ENCODE data around the gene TMEM181. TPM values are rescaled to one million over a fixed set of nuclear protein-coding genes. Genes with fewer than 3 reads are reported as not detected.

TMEM181 gene
- total RNA-seq, 4 donors from 2014 or later = 10.5 to 22.1 (median 16.8) TPM

DNA sequence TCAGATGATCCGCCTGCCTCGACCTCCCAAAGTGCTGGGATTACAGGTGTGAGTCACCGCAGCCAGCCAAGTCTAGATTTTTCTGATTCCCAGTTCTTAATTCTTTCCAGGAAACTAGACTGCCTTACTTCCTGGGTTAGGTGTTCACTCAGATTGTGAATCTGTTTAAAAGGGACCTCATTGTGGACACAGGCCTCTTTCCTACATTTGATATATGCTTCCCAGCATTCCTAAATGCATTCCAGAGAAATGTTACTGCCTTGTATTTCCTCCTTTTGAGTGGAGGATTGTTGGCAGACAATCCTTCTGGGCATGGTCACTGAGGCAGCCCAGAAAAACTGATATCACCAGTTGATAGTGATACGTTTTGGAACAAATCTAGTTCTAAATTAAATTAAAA, 15.7 kb downstream of the TMEM181 start:
- Histone ChIP-seq H3K27me3 (no peaks in the 10 kb centered on the region), H3K9me3 (no peaks in the 10 kb centered on the region), H3K27ac (no peak overlapping the region), H3K36me3 (peaks cover 0 to 11% (median 4%) of the 10 kb centered on the region in 3 donors), H3K4me1 (peaks cover 0 to 17% (median 4%) of the 10 kb centered on the region in 3 donors), H3K4me3 (no peak overlapping the region)
- 55 to 84% methylated on average over 4 of the region's 4 CpGs for WGBS, 2 donors
- intact Hi-C loops (cut with DNase I) = no loop called here
- DNase-seq = no peak
- TF ChIP-seq POLR2A (IDR thresholded peaks at IDR 0.05) = no peak
- TF ChIP-seq, protein P1, sequence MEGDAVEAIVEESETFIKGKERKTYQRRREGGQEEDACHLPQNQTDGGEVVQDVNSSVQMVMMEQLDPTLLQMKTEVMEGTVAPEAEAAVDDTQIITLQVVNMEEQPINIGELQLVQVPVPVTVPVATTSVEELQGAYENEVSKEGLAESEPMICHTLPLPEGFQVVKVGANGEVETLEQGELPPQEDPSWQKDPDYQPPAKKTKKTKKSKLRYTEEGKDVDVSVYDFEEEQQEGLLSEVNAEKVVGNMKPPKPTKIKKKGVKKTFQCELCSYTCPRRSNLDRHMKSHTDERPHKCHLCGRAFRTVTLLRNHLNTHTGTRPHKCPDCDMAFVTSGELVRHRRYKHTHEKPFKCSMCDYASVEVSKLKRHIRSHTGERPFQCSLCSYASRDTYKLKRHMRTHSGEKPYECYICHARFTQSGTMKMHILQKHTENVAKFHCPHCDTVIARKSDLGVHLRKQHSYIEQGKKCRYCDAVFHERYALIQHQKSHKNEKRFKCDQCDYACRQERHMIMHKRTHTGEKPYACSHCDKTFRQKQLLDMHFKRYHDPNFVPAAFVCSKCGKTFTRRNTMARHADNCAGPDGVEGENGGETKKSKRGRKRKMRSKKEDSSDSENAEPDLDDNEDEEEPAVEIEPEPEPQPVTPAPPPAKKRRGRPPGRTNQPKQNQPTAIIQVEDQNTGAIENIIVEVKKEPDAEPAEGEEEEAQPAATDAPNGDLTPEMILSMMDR (IDR thresholded peaks at IDR 0.05) = no peak

DNA sequence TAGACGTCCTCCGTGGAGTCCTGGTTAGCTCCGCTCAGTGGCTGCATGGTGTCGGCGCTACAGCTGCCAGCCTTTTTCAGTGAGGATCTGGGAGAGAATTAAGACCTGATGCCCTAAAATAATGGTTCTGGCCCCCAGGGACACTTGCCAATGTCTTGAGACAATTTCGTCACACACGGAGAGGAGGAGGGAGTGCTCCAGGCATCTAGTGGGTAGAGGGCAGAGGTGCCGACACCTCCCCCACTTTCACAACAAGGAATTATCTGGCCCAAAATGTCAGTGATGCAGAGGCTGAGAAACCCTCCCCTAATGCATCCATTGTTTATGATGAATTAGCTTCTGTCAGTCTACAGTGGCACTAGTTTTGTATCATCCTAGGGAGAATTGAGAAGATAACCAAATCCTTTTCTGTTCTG, 24.4 kb downstream of the TMEM181 start:
- Histone ChIP-seq H3K4me1 (no peaks in the 10 kb centered on the region), H3K36me3 (peaks cover 11 to 79% (median 24%) of the 10 kb centered on the region in 3 donors), H3K4me3 (no peak overlapping the region), H3K9me3 (no peaks in the 10 kb centered on the region), H3K27me3 (no peaks in the 10 kb centered on the region), H3K27ac (no peak overlapping the region)
- intact Hi-C loops (cut with DNase I) = no loop called here
- WGBS, 2 donors = 84 to 94% methylated on average over 8 of the region's 8 CpGs
- no peak for DNase-seq
- TF ChIP-seq POLR2A (IDR thresholded peaks at IDR 0.05) = no peak
- TF ChIP-seq, protein P1 (IDR thresholded peaks at IDR 0.05) = no peak

DNA sequence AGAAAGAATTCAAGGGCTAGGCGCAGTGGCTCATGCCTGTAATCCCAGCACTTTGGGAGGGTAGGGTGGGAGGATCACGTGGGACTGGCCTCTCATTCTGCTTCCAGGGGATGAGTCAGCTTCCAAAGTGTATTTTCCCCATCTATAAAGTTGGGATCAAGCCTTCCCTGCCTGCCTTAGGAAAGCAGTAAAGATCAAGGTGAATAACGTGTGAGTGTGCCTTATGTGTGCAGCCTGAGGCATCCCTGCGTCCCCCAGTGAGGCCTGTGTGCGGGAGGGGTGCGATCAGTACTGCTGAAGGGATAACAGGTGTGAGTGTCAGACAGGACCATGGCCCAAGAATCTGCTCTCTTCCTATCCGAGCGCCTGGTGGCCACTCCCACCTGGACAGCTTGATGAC, 26.8 kb downstream of the TMEM181 start:
- Histone ChIP-seq H3K4me3 (no peak overlapping the region), H3K9me3 (no peaks in the 10 kb centered on the region), H3K27me3 (no peaks in the 10 kb centered on the region), H3K4me1 (no peaks in the 10 kb centered on the region), H3K36me3 (peaks cover 11 to 96% (median 31%) of the 10 kb centered on the region in 3 donors), H3K27ac (no peak overlapping the region)
- 87 to 90% methylated on average over 7 to 8 of the region's 8 CpGs for WGBS, 2 donors
- TF ChIP-seq POLR2A (IDR thresholded peaks at IDR 0.05) = no peak
- TF ChIP-seq, protein P1 (IDR thresholded peaks at IDR 0.05) = no peak
- no peak for DNase-seq
- intact Hi-C loops (cut with DNase I) = no loop called here

DNA sequence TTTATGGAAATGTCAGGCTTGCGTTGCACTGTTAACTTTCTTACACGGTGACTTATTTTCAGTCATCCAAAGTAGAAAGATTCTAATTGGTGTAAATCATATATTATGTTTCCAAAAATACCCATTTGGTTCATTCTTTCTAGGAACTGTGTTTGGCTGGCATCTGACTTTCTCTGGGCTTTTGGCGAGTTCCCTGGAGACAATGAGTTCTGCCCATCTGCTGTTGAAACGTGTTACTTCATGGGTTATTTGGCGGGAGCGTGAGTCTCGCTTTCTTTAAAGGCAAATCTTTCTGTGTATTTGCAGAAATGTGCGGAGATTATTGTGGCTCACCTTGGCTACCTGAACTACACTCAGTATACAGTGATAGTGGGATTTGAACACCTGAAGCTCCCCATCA, 29.5 kb downstream of the TMEM181 start:
- Histone ChIP-seq H3K4me3 (no peak overlapping the region), H3K27me3 (no peaks in the 10 kb centered on the region), H3K27ac (no peak overlapping the region), H3K36me3 (peaks cover 11 to 98% (median 42%) of the 10 kb centered on the region in 3 donors), H3K4me1 (no peaks in the 10 kb centered on the region), H3K9me3 (no peaks in the 10 kb centered on the region)
- WGBS, 2 donors = 74 to 78% methylated on average over 8 of the region's 8 CpGs
- intact Hi-C loops (cut with DNase I) = no loop called here
- TF ChIP-seq, protein P1 (IDR thresholded peaks at IDR 0.05) = no peak
- no peak for TF ChIP-seq POLR2A (IDR thresholded peaks at IDR 0.05)
- no peak for DNase-seq

DNA sequence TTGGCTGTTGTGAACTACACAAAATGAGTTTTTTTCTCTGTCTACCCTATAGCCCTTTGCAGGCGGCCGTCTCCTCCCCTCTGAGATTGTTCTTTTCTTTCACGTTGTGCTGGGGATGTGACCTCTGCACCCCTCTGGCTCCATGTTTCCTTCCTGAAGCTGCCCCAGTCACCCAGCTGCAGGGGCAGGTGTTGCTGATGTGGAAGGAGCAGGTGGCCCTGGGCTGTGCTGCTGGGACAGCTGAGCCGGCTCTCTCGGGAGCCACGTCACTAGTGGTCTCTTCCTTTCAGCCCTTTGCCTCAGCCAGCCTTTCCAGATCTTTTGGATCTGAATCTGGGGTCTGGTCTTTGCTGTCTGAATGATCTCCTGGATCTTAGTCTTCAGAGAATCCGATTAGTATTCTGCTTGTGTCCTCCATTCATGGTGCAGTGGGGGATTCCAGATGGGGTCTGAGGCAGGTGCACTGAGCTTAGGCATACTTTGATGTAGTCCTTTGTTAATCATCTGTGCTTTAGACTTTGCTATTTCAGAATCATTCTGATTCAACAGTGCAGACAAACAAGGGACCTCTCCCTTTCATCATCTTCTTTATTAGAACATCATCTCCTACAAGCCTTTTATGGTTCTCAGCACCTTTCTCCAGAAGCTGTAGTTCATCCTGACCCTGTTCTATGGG, 31.4 kb downstream of the TMEM181 start:
- H3K4me3 ChIP-seq = no peak overlapping the region
- no peak overlapping the region for H3K27ac ChIP-seq
- intact Hi-C loops (cut with DNase I) = no loop called here
- 83 to 84% methylated on average over 7 of the region's 7 CpGs for WGBS, 2 donors
- H3K27me3 ChIP-seq = no peaks in the 10 kb centered on the region
- peaks cover 2 to 99% (median 28%) of the 10 kb centered on the region in 3 donors for H3K36me3 ChIP-seq
- DNase-seq = no peak
- TF ChIP-seq POLR2A (IDR thresholded peaks at IDR 0.05) = no peak
- TF ChIP-seq, protein P1 (IDR thresholded peaks at IDR 0.05) = no peak
- H3K9me3 ChIP-seq = no peaks in the 10 kb centered on the region
- no peaks in the 10 kb centered on the region for H3K4me1 ChIP-seq

All from esophagus squamous epithelium (tissue), 5 donors.